ENCODE results near the gene HOXD4. TPM values are rescaled to one million over a fixed set of nuclear protein-coding genes. Genes with fewer than 3 reads are reported as not detected.

Gene HOXD4
- total RNA-seq (2014; rRNA removed; shearing (Covaris generic); ENCODE audit: low replicate concordance), result not detected in 2 replicates

DNA sequence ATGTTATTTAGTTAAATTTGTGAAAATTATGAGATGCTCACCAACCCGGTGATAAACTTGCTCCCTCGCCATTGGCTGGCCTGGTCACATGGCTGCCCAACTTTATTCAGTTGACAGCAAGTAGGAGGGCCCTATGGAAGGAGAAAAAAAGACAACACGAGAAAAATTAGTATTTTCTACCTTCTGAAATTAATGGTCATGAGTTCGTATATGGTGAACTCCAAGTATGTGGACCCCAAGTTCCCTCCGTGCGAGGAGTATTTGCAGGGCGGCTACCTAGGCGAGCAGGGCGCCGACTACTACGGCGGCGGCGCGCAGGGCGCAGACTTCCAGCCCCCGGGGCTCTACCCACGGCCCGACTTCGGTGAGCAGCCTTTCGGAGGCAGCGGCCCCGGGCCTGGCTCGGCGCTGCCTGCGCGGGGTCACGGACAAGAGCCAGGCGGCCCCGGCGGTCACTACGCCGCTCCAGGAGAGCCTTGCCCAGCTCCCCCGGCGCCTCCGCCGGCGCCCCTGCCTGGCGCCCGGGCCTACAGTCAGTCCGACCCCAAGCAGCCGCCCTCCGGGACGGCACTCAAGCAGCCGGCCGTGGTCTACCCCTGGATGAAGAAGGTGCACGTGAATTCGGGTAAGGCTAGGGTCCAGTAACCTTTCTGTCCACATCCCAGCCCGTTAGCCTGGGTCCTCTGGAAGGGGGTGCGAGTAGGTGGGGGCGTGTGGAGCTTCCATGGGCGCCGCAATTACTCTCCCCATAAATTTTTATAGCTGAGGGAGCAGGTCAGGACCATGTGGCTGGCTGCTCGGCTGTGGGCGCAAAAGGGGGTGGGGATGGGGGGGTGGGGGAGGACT is at the start of gene HOXD4:
Gene HOXD4 (plus strand): TSS at position 109 of the 846 bp plus-strand sequence. CDS start 84 bp downstream, at position 193.
- no peaks in the 10 kb centered on the region for H3K79me2 ChIP-seq (ENCODE audit: low read length)
- H3K9ac ChIP-seq (ENCODE audit: low read length), result no peak within 1 kb of the TSS
- H3K9me2 ChIP-seq (replicated peaks; ENCODE audit: insufficient read depth, low read length), result no peaks in the 10 kb centered on the region
- H3K4me2 ChIP-seq (ENCODE audit: low read depth, low read length, poor library complexity, severe bottlenecking), result no peak within 1 kb of the TSS
- no peak within 1 kb of the TSS for H3K27ac ChIP-seq (ENCODE audit: low read length)
- no peaks in the 10 kb centered on the region for H3K27me3 ChIP-seq (ENCODE audit: low read length)
- H3K4me3 ChIP-seq (ENCODE audit: low read length), result no peak within 1 kb of the TSS
- no peaks in the 10 kb centered on the region for H3K36me3 ChIP-seq (ENCODE audit: insufficient read depth, low read length)
- H3K9me3 ChIP-seq (ENCODE audit: low read length), result no peaks in the 10 kb centered on the region
- DNase-seq, result no peak
- no peak within 1 kb of the TSS for H2AFZ ChIP-seq (ENCODE audit: low read length)
- no peaks in the 10 kb centered on the region for H4K20me1 ChIP-seq (ENCODE audit: insufficient read depth, low read depth, low read length)
- no peaks in the 10 kb centered on the region for H3K4me1 ChIP-seq (ENCODE audit: low read length)

- Histone ChIP-seq H3K9ac (ENCODE audit: low read length) (no peak overlapping the region), H3K27me3 (ENCODE audit: low read length) (no peaks in the 10 kb centered on the region), H3K36me3 (ENCODE audit: insufficient read depth, low read length) (no peaks in the 10 kb centered on the region), H3K4me1 (ENCODE audit: low read length) (peaks cover 10% of the 10 kb centered on the region), H3K4me2 (ENCODE audit: low read depth, low read length, poor library complexity, severe bottlenecking) (no peak overlapping the region), H2AFZ (ENCODE audit: low read length) (no peak overlapping the region), H3K4me3 (ENCODE audit: low read length) (no peak overlapping the region), H4K20me1 (ENCODE audit: insufficient read depth, low read depth, low read length) (no peaks in the 10 kb centered on the region), H3K9me3 (ENCODE audit: low read length) (no peaks in the 10 kb centered on the region), H3K79me2 (ENCODE audit: low read length) (no peaks in the 10 kb centered on the region), H3K9me2 (replicated peaks; ENCODE audit: insufficient read depth, low read length) (no peaks in the 10 kb centered on the region), H3K27ac (ENCODE audit: low read length) (no peak overlapping the region)
- no peak for DNase-seq
Measured at GRCh38 chr2:176101842-176102241, 49.5 kb upstream of the HOXD4 start.

DNA sequence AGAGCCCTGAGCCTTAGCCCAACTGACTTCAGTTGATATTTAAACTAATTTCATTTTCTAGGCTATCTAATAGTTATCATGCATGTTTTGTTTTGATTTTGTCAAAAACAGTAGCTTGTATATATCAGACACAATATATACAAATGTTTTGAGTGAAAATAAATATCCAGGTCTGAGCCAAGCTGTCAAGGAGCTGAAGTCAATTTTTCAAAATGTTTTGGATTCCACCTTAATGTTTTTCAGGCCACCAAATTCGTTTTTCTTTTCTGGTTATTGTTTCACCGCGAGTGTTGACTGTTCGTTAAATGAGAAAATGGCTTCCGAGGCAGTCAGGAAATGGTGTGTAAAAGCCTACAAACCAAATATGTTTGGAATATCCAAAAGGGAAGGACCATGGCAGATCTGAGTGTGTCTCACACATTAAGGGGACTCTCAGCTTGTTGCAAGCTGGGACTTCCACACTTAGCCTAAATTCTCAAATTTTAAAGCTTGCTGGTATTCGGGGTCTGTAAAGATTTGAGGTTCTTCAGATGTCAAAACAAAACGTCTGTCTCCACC is 49.0 kb upstream of the HOXD4 start:
- no peak overlapping the region for H3K27ac ChIP-seq (ENCODE audit: low read length)
- H3K4me1 ChIP-seq (ENCODE audit: low read length), result peaks cover 5% of the 10 kb centered on the region
- H4K20me1 ChIP-seq (ENCODE audit: insufficient read depth, low read depth, low read length), result no peaks in the 10 kb centered on the region
- no peaks in the 10 kb centered on the region for H3K9me2 ChIP-seq (replicated peaks; ENCODE audit: insufficient read depth, low read length)
- DNase-seq, result no peak
- no peaks in the 10 kb centered on the region for H3K79me2 ChIP-seq (ENCODE audit: low read length)
- H3K4me2 ChIP-seq (ENCODE audit: low read depth, low read length, poor library complexity, severe bottlenecking), result no peak overlapping the region
- H3K27me3 ChIP-seq (ENCODE audit: low read length), result no peaks in the 10 kb centered on the region
- H3K4me3 ChIP-seq (ENCODE audit: low read length), result no peak overlapping the region
- H3K9ac ChIP-seq (ENCODE audit: low read length), result no peak overlapping the region
- H3K9me3 ChIP-seq (ENCODE audit: low read length), result no peaks in the 10 kb centered on the region
- H3K36me3 ChIP-seq (ENCODE audit: insufficient read depth, low read length), result no peaks in the 10 kb centered on the region
- no peak overlapping the region for H2AFZ ChIP-seq (ENCODE audit: low read length)

DNA sequence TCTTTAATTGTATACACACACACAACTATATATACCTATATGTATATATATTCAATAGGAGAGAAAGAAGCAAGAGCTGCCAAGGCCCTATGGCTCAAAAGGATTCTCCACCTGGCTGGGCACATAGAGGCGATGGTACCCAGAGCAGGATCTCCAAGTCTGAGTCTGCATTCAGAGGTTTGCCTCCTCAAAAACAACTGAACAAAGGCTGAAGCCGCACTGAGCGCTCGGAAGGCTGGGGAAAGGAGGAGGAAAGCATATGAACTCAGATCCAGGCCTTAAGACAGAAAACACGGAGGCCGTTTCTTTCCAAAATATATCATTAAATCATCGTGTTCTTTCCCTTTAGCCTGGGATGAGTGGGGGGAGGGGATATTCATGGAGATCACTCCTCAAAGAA is 48.2 kb upstream of the HOXD4 start:
- H3K27ac ChIP-seq (ENCODE audit: low read length), result no peak overlapping the region
- H3K4me3 ChIP-seq (ENCODE audit: low read length), result no peak overlapping the region
- H3K4me1 ChIP-seq (ENCODE audit: low read length), result no peaks in the 10 kb centered on the region
- H3K36me3 ChIP-seq (ENCODE audit: insufficient read depth, low read length), result no peaks in the 10 kb centered on the region
- no peaks in the 10 kb centered on the region for H4K20me1 ChIP-seq (ENCODE audit: insufficient read depth, low read depth, low read length)
- no peaks in the 10 kb centered on the region for H3K79me2 ChIP-seq (ENCODE audit: low read length)
- no peaks in the 10 kb centered on the region for H3K9me3 ChIP-seq (ENCODE audit: low read length)
- H3K27me3 ChIP-seq (ENCODE audit: low read length), result no peaks in the 10 kb centered on the region
- no peak for DNase-seq
- no peaks in the 10 kb centered on the region for H3K9me2 ChIP-seq (replicated peaks; ENCODE audit: insufficient read depth, low read length)
- H2AFZ ChIP-seq (ENCODE audit: low read length), result no peak overlapping the region
- H3K9ac ChIP-seq (ENCODE audit: low read length), result no peak overlapping the region
- no peak overlapping the region for H3K4me2 ChIP-seq (ENCODE audit: low read depth, low read length, poor library complexity, severe bottlenecking)

DNA sequence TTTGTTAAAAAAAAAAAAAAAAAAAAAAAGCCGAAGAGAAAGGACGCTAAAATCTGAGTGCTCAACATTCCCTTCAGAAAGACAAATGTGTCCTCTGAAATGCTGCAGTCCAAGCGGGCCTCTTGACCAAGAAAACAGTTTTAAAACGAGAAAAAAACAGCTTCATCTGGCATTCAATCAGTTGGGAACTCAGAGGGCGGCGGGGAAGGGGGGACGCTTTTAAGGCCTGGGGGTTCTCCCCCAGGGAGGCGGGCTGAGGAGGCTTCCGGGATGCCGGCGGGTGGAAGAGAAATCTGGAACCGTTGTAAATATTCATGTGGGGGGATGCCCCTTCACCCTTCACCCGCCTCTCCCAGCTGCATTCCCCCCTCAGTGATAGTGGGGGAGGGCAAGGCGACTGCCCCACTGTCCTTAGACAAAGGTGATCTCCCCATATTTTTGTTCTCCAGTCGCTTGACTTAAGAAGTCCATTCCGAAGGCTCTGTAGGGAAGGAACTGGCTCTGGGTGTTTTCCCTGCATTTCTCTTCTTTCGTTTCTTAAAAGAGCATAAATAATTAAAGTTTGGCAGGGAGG is 47.5 kb upstream of the HOXD4 start:
- H3K36me3 ChIP-seq (ENCODE audit: insufficient read depth, low read length), result no peaks in the 10 kb centered on the region
- H3K27me3 ChIP-seq (ENCODE audit: low read length), result no peaks in the 10 kb centered on the region
- no peak for DNase-seq
- H3K4me2 ChIP-seq (ENCODE audit: low read depth, low read length, poor library complexity, severe bottlenecking), result no peak overlapping the region
- H3K4me3 ChIP-seq (ENCODE audit: low read length), result no peak overlapping the region
- H3K9me2 ChIP-seq (replicated peaks; ENCODE audit: insufficient read depth, low read length), result no peaks in the 10 kb centered on the region
- H3K79me2 ChIP-seq (ENCODE audit: low read length), result no peaks in the 10 kb centered on the region
- H4K20me1 ChIP-seq (ENCODE audit: insufficient read depth, low read depth, low read length), result no peaks in the 10 kb centered on the region
- no peaks in the 10 kb centered on the region for H3K4me1 ChIP-seq (ENCODE audit: low read length)
- H2AFZ ChIP-seq (ENCODE audit: low read length), result no peak overlapping the region
- H3K9ac ChIP-seq (ENCODE audit: low read length), result no peak overlapping the region
- no peaks in the 10 kb centered on the region for H3K9me3 ChIP-seq (ENCODE audit: low read length)
- H3K27ac ChIP-seq (ENCODE audit: low read length), result no peak overlapping the region

DNA sequence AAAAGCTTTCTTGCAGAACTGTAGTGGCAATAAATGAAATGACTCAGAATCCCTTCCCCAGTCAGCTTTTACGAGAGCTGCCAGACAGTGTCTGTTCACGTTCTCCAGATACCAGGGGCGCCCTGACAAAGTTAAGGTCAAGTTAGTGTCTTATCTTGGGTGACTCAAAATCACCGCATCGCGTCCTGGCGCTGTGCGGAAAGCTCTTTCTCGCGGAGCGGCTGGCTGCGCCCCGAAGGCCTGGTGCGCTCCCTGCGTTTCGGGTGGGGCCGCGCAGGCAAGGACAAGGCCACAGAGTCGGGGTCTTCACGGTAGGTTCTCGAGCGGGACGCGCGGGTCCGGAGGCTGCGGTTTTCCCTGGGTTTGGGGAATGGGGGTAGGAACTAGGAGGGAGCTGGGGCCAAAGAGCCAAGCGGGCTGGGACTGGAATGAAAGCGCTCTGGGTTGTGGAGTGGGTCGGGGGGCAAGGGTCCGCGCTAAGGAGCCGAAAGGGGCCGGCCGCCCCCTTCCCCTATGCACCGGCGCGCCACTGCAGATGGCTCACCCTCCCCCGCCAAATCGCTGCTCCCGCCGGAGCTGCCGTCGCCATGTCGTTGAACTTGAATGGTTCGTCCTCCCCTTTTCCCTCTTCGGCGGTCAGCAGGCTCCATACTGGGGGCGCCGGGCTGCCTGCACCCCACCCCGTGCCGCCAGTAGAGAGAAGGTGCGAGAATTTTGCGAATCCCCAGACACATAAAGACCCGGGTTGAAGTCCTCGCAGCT is 46.9 kb upstream of the HOXD4 start:
- H2AFZ ChIP-seq (ENCODE audit: low read length), result no peak overlapping the region
- DNase-seq, result no peak
- no peaks in the 10 kb centered on the region for H3K79me2 ChIP-seq (ENCODE audit: low read length)
- no peaks in the 10 kb centered on the region for H3K9me2 ChIP-seq (replicated peaks; ENCODE audit: insufficient read depth, low read length)
- no peaks in the 10 kb centered on the region for H4K20me1 ChIP-seq (ENCODE audit: insufficient read depth, low read depth, low read length)
- no peaks in the 10 kb centered on the region for H3K27me3 ChIP-seq (ENCODE audit: low read length)
- H3K9me3 ChIP-seq (ENCODE audit: low read length), result no peaks in the 10 kb centered on the region
- no peak overlapping the region for H3K4me3 ChIP-seq (ENCODE audit: low read length)
- H3K36me3 ChIP-seq (ENCODE audit: insufficient read depth, low read length), result no peaks in the 10 kb centered on the region
- H3K9ac ChIP-seq (ENCODE audit: low read length), result no peak overlapping the region
- no peak overlapping the region for H3K4me2 ChIP-seq (ENCODE audit: low read depth, low read length, poor library complexity, severe bottlenecking)
- no peak overlapping the region for H3K27ac ChIP-seq (ENCODE audit: low read length)
- no peaks in the 10 kb centered on the region for H3K4me1 ChIP-seq (ENCODE audit: low read length)

DNA sequence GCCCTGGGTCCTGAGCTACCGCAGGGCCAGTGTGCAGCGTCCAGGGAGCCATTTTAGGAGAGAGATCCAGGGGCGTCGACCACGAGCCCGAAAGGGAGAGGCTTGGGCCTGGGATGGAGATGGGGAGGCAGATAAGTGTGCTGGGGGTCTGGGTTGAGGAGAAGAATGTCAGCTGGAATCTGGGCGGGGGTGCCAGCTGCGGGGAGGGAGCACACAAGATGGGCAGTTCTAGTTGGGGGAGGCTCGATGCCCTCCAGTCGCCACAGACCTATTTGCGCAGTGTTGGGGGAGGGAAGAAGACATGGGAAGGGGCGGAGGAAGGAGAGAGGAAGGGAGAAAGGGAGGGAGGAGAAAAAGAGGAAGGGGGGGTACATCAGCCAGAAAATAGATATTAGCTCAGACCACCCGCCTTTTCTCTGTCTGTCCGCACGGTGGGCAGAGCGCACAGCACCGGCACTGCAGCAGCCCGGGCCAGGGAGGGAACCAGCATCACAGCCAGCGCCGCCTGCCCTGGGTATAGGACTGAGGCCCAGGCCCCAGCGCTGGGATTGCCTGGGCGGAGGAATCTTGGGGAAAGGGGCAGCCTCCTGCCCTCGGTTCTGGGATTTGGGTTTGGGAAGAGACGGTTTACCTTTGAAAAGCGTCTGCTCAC is 46.1 kb upstream of the HOXD4 start:
- H3K9ac ChIP-seq (ENCODE audit: low read length), result no peak overlapping the region
- H3K79me2 ChIP-seq (ENCODE audit: low read length), result no peaks in the 10 kb centered on the region
- H3K9me2 ChIP-seq (replicated peaks; ENCODE audit: insufficient read depth, low read length), result no peaks in the 10 kb centered on the region
- no peaks in the 10 kb centered on the region for H4K20me1 ChIP-seq (ENCODE audit: insufficient read depth, low read depth, low read length)
- no peaks in the 10 kb centered on the region for H3K9me3 ChIP-seq (ENCODE audit: low read length)
- no peaks in the 10 kb centered on the region for H3K4me1 ChIP-seq (ENCODE audit: low read length)
- no peaks in the 10 kb centered on the region for H3K27me3 ChIP-seq (ENCODE audit: low read length)
- no peak overlapping the region for H3K27ac ChIP-seq (ENCODE audit: low read length)
- H3K4me3 ChIP-seq (ENCODE audit: low read length), result no peak overlapping the region
- H3K4me2 ChIP-seq (ENCODE audit: low read depth, low read length, poor library complexity, severe bottlenecking), result no peak overlapping the region
- no peak for DNase-seq
- no peak overlapping the region for H2AFZ ChIP-seq (ENCODE audit: low read length)
- H3K36me3 ChIP-seq (ENCODE audit: insufficient read depth, low read length), result no peaks in the 10 kb centered on the region
